HG02870 (cell line): ENCODE results near the gene PRRC2A.
A peak's percentile ranks its signal among the peaks of the same experiment; 100 is the strongest.

Experiments used
- ATAC-seq: cut with Tn5 transposase; IDR thresholded peaks from one replicate; pipeline ENCODE4 v1.9.1; 2021; ENCODE audit warnings: mild to moderate bottlenecking, moderate library complexity; ENCODE audit not compliant: unreplicated experiment

Gene PRRC2A

GRCh38 chr6:31643818-31644454, 23.4 kb downstream of the PRRC2A start:
- no peak for ATAC-seq

DNA sequence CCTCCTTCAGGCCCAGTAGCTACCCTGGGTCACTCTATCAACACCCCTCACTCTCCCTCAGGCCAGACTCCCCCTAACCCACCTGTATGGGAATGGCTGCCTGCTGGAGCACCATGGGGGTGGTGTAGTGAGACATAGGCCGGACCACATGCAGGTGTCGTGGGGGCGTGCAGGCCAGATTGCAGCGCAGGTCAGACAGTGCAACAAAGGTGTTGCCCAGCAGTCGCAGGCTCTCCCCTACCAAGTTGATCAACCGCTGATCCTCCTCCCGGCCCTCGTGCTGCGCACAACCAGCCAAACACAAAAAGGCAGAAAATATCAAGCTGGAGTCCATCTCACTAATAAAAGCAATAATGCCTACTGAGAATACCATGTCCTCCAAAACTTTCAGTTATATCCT, 24.8 kb downstream of the PRRC2A start:
- ATAC-seq = no peak

DNA sequence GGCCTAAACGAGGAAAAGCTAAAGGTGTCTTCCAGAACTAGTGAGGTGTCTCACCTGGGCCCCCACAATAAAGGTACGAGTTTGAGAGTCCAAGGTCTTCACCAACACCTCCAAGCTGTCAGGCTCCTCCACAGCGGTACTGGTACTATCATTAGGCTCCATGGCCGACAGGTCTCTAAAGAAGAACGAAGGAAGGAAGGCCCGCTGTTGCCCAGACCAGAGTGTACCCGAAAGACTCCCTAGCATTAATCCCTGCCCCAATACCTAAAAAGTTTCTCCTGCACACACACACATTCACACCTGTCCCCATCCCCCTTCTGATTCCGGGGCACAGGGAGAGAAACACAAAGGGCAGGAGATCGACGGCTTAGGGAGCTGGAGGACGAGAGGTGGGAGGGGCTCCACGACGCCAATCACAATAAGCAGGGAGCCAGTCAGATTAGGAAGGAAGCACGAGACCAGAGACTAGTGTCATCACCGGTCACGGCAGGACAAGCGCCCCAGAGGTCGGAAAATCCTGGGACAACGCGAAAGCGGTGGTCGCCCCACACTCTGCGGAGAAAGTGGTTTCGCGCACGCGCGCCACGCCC, 31.2 kb downstream of the PRRC2A start:
- peak; percentile 25 for ATAC-seq

GRCh38 chr6:31652925-31653724, 32.6 kb downstream of the PRRC2A start:
- peak; percentile 63 for ATAC-seq

DNA sequence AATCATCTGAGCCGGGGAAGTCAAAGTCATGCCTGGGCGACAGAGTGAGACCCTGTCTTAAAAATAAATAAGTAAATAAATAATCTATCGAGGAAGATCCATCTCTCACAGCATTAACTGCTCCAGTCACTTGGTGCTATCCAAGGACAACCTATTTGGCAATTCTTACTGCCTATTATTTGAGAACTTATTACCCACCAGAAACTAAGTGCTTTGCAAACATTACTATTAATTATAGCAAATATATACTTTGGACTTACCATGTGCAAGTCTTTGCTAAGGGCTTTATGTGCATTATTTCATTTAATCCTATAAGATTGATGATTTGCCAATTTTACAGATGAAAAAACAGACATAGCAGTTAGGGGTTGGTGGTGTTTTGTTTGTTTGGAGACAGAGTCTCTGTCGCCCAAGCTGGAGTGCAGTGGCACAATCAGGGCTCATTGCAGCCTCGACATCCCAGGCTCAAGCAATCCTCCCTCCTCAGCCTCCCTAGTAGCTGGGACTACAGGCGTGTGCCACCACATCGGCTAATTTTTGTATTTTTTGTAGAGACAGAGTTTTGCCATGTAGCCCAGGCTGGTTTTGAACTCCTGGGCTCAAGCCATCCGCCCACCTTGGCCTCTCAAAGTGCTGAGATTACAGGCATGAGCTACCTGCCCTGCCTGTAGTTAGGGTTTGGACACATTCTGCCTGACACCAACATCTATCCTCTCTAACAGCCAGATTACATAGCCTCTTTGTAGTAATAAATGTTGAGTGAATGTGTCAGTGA, 34.2 kb downstream of the PRRC2A start:
- no peak for ATAC-seq

GRCh38 chr6:31655349-31656237, 35.1 kb downstream of the PRRC2A start, which contains the start of gene APOM:
Gene APOM, plus strand, starts transcription at chr6:31655894. Its CDS starts 73 bp downstream, at chr6:31655967.
- ATAC-seq = no peak

DNA sequence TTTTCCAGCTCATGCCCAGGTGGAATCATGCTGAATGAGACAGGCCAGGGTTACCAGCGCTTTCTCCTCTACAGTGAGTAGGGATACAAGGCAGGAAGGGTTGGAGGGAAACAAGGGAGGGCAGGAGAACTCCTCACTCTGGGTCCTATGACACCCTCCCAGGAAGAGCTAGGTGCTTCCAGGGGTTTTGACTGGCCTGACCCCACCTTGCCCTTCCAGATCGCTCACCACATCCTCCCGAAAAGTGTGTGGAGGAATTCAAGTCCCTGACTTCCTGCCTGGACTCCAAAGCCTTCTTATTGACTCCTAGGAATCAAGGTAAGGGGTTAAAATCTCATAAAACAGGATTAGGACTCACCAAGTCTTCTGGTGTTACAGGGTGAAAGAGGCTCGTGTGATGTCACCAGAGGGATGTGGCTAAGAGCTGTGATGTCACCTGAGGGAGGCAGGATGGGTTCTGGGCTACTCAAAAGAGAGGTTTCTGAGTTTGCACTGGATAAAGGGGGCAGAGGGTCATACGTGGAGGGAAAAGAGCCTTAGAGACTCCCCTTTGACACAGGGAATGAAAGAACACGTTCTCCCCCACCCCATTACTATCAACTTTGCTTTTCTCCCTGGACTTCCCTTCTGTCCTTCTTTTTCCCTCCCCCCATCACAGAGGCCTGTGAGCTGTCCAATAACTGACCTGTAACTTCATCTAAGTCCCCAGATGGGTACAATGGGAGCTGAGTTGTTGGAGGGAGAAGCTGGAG, 37.1 kb downstream of the PRRC2A start:
- no peak for ATAC-seq

GRCh38 chr6:31658158-31658688, 37.7 kb downstream of the PRRC2A start:
- no peak for ATAC-seq

- ATAC-seq = no peak
Observed at GRCh38 chr6:31658983-31659648, 38.6 kb downstream of the PRRC2A start.

GRCh38 chr6:31659649-31660380, 39.3 kb downstream of the PRRC2A start:
- ATAC-seq = no peak

GRCh38 chr6:31660381-31661261, 40.1 kb downstream of the PRRC2A start, which contains the start of gene C6orf47:
Gene C6orf47, minus strand, starts transcription at chr6:31660778. Its CDS starts 831 bp downstream, at chr6:31659947.
- ATAC-seq = peak; percentile 41

DNA sequence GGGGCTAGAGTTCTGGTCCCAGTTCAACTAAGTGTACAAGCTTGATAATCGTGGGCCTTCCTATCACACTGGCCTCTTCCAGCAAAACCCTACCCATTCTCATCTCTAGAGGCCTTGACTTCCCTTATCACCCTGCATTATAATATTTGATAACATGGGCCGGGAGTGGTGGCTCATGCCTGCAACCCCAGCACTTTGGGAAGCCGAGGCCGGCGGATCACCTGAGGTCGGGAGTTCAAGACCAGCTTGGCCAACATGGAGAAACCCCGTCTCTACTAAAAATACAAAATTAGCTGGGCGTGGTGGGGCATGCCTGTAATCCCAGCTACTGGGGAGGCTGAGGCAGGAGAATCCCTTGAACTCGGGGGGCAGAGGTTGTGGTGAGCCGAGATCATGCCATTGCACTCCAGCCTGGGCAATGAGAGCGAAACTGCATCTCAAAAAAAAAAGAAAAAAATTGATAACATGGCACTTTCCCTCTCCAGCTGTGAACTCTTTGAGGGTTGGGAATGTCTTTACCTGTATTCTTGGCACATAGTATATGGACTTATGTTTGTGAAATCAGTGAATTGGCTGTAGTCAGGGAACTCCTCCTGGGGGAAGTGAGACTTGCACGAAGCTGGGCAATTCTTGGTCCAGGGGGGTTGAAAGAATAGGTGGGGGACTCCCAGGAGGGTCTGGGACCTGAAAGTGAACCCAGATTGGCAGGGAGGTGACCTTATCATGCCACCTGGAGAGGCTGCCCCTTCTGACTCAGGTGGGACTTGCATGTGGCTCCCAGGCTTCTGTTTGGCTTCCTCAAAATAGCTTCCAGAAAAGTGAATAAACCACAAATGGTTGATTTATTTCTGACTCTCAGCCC, 41.0 kb downstream of the PRRC2A start:
- ATAC-seq = no peak

- no peak for ATAC-seq
Observed at GRCh38 chr6:31662124-31662723, 41.7 kb downstream of the PRRC2A start.

DNA sequence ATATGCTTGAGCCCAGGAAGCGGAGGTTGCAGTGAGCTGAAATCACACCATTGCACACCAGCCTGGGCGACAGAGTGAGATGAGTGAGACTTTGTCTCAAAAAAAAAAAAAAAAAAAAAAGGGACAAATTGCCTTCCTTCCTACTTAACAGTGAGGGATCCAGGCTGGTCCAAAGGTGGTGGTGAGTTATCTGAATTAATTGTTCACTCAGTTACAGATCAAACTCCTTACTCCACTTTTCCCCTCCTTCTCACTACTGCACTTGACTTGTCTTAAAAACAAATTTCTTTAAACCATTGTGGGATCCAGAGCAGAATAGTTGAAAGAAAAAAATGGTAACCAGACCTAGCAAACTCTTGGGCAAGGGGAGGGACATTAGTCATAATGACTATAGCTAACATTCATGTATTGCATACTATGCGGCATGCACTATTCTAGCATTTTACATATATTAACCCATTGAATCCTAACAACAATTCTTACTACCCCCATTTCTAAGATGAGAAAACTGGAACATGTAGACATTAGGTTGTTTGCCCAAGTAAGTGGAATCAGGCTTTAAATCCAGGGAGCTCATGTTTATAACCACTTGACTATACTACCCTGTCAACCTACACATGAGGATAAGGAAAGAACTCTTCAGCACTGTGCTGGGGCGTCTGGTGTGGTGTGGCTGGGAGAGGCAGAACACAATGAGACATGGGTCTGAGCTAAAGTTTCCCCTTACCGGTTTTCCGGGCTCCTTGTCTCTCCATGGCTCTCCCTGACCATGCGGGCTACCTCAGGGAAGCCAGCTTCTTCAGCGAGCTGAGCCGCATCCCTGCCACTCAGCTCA, 42.8 kb downstream of the PRRC2A start:
- no peak for ATAC-seq
